GM21526 (cell line): ENCODE results near the gene NDUFB8.

ENCODE experiments used
- ATAC-seq: cut with Tn5 transposase; IDR thresholded peaks from one replicate; pipeline ENCODE4 v1.9.1; 2021; ENCODE audit warnings: moderate library complexity; ENCODE audit not compliant: unreplicated experiment, low FRiP score

NDUFB8 gene

GRCh38 chr10:100544950-100545349 is 15.3 kb upstream of the NDUFB8 start:
- no peak for ATAC-seq

DNA sequence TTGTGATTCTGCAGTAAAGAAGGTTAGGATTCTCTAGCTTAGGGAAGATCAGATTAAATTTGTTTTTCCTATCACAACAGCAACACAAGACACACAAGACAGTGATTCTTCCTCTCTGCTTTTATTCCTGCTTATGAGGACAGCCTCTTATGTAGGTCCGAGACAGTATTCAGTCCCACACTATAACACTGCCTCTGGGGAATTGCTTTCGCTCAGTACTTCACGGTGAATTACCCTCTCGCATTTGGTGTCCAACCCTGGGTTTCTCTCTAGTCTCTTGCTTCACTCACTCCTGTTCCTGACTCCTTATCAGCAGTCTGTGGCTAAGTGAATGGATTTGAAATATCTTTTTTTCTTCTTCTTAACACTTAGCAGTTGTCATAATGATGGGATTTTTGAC is 7.8 kb upstream of the NDUFB8 start:
- no peak for ATAC-seq

DNA sequence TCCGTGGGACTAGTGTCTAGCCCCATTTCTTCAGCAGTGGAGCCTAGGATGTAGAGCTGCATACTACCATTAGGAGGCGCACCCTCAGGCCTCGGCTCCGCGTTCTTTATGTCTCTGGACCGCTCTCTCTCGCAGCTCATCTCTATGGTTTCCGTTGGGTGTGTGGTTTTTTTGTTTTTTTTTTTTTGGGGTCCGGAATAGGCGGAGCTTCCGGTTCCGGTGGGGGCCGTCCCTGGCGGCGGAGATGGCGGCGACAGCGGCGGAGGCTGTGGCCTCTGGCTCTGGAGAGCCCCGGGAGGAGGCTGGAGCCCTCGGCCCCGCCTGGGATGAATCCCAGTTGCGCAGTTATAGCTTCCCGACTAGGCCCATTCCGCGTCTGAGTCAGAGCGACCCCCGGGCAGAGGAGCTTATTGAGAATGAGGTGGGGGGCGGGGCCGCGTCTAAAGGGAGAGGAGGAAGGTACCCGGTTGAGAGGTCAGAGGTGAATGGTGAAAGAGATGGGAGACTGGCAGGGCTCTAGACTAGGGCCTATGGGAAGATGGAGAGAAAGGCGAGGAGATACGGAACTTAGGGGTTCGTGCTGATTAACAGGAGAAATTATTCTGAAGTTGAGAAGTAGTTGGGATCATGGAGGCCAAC is 6.2 kb upstream of the NDUFB8 start, which contains the start of gene HIF1AN:
Gene HIF1AN (plus strand): TSS at position 229 of the 639 bp plus-strand sequence. CDS start 16 bp downstream, at position 245.
- ATAC-seq = peak; percentile 93

- peak; percentile 6 for ATAC-seq
Measured at GRCh38 chr10:100535338-100535714, 5.7 kb upstream of the NDUFB8 start.

GRCh38 chr10:100534726-100535125 is 5.1 kb upstream of the NDUFB8 start:
- no peak for ATAC-seq

DNA sequence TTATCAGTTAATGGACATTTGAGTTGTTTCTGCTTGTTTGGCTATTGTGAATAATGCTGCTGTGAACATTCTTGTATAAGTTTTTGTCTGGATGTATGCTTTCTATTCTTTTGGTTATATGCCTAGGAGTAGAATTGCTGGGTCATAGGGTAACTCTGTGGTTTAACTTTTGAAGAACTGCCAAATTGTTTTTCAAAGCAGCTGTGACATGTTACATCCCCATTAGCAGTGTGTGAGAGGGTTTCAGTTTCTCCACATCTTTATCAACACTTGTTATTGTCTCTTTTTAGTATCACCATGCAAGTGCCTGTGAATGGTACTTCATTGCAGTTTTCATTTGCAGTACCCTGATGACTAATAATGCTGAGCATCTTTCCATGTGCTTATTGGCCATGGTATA is 2.1 kb upstream of the NDUFB8 start:
- ATAC-seq = no peak

DNA sequence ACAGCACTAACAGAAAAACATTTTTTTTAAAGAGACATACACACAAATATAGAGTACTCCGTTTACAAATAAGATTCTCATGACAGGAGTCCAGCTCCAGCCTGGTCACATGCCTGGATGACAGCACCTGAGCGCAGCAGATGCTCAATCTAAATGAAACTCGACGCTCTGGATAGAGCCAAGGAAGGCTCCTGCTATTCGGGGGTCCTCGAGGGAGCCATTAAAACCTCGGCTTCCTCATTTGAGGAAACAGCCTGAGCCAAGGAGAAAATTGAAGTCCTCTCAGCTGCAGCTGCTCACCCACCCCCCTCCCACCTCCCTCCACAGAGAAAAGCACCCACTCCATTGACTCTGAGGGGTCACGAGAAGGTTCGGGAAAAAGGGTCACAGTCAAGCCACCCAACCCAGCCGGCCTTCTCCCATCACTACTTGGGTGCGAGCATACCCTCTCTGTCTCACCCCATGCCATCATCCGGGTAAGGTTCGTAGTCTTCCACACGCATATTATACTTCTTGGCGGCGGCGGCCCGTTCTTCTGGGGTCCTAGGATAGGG is 673 bp downstream of the NDUFB8 start:
- peak; percentile 21 for ATAC-seq

GRCh38 chr10:100528123-100528886 is 1.4 kb downstream of the NDUFB8 start:
- ATAC-seq = no peak

GRCh38 chr10:100524638-100525037 is 5.0 kb downstream of the NDUFB8 start:
- ATAC-seq = no peak

GRCh38 chr10:100524206-100524605 is 5.5 kb downstream of the NDUFB8 start:
- ATAC-seq = no peak

DNA sequence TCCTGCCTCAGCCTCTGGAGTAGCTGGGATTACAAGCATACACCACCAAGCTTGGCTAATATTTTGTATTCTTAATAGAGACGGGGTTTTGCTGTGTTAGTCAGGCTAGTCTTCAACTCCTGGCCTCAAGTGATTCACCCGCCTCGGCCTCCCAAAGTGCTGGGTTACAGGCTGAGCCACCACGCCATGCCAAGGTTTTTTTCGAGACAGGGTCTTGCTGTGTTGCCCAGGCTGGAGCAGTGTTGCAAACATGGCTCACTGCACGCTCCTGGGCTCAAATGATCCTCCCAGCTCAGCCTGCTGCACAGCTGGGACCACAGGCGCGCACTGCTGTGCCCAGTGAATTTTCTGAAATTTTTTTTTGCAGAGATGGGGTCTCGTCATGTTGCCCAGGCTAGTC is 6.7 kb downstream of the NDUFB8 start:
- ATAC-seq = no peak

DNA sequence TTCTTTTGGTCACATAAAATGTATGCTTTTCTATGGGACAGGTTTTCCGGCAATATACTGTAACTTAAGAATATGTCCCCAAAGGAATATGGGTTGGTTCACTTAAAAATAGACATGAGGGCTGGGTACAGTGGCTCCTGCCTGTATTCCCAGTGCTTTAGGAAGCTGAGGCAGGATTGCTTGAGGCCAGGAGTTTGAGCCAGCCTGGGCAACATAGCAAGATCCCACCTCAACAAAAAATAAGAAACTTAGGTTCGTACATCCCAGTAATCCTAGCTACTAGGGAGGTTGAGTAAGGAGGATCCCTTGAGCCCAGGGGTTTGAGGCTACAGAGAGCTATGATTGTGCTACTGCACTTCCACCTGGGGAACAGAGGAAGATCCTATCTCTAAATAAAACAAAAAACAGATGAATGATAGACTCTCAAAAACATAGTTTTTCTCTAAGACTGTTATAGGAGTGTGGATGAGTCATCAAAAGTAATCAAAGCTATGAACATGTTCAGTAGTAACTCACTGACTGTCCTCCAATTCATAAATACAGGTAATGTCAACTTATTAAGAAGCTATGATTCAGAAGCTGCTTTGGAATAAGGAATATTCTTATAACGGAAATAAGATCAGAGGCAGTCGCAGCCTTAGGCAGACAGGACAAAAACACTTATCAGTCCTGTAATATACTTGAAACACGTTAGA is 7.4 kb downstream of the NDUFB8 start:
- ATAC-seq = no peak

- no peak for ATAC-seq
Measured at GRCh38 chr10:100520811-100521210, 8.9 kb downstream of the NDUFB8 start.

DNA sequence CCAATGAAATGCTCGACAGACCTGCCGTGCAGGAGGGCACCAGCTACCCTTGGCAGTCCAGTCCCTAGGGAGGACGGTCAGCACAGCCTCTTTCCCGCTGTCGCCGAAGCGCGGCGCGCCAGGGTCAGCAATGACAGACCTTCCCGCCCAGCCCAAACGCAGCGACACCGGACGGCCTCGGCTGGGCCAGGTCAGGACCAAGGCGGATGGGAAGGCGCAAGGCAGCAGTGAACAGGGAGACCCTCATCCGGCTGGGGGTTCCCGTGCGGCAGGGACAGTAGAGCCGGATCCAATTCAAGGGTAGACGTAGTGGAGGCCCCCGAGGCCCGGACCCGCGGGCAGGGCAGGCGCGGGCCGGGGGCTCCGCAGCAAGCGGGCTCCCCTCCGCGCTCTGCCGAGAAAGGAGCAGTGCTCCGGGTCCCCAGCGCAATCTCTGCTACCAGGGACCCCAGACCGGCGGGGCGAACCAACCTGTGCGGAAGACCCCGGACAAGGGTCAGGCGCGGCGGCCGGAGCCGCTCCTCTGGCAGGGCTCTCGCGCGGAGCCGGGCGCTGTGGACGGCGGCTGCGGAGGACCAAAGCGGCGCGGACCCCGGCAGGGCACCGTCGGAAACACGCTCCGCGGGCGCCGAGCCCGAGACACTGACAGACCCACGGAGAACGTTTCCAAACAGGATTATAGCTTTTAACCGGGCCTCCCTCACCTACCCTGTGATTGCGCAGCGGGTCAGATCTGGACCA is 10.2 kb downstream of the NDUFB8 start, which contains the start of gene SEC31B:
Gene SEC31B (minus strand): TSS at position 551 of the 741 bp plus-strand sequence. CDS start 2,909 bp downstream, outside the sequence.
- no peak for ATAC-seq

DNA sequence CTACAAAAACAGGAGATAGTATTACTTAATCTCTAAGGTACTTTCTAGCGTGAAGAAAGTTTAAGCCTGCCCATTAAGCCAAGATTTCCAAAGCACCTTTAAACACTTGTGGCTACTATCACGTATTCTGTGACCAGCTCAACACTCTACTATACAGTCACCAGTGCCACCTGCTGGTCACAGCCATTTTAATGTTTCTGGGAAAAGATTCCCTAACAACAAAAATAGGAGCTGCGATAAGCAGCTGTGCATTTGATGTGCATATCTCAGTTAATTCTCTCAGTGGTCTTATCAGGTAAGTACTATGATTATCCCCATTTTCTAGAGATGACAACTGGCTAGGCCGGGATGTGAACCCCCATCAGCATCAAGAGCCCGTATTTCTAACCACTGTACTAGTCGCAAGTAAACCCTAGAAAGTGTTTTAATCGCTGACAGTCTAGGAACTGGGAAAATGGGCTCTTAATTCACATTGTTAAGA is 10.9 kb downstream of the NDUFB8 start:
- ATAC-seq = no peak

DNA sequence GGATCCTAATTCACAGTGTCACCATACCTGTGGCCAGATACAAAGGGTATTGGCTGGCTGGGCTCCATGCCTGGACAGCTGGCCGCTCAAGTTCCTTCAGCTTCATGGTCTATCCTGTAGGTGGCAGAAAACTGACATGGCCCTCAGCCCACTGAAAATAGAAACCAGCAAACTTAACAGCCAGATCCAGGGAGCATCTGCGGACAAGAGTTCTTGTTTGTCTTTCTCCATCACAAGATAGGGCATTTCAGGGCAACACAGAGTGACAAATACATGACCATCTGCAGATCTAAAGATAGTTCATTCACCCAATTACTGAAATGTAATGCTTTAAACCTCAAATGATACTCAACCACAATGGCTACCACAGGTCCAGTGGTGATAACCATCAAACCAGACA is 12.8 kb downstream of the NDUFB8 start:
- ATAC-seq = no peak

DNA sequence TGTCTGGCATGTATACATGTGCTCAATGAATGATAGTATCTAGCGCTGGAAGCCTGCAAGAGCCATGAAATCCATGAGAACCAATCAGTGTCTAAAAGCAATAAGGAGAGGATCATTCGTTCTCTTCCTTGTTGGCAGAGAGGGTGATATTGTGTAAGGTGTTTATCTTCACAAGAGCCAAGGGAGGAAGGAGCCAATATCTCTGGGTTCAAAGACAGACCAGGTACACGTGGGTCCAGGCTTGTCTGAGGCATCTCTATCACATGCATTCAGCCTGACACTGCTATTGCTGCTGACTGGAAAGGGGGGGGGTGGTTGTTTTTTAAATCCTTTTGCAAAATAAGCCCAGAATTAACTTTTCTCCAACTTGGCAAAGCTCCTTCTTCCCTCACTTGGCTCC is 14.1 kb downstream of the NDUFB8 start:
- no peak for ATAC-seq

DNA sequence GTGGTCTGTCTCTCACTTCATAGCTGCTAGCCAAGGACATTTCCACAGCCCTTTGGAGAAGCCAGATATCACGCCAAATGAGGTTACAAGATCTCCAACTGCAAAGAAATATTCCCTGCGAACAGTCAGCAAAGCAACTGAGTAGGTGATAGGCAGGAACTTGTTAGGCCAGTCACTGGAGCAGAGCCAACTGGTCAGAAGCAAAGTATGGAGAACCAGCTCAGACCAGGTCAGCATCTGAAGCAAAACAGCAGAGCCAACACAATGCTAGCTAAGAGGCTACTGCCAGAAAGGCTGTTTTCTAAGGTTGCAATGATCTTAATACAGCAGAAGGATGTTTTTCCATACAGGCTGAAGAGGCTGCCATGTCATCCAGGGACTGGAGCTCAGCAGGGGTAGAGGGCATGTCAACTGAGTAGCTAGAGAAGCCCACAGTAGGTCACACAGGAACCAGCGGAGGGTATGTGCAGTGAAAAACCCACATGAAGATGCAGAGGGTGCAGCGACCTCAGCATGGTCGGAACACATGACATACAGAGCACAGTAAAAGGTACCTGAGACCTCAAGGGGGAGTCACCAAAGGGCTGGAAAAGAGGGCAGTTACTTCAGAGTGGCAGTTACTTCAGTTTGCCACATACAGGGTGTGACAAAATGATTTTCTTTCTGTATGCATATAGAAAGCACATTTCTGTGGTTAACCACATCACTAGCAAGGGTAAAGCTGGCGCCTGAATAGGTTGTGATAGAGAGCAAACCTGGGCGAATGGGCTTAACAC is 18.9 kb downstream of the NDUFB8 start:
- ATAC-seq = no peak

DNA sequence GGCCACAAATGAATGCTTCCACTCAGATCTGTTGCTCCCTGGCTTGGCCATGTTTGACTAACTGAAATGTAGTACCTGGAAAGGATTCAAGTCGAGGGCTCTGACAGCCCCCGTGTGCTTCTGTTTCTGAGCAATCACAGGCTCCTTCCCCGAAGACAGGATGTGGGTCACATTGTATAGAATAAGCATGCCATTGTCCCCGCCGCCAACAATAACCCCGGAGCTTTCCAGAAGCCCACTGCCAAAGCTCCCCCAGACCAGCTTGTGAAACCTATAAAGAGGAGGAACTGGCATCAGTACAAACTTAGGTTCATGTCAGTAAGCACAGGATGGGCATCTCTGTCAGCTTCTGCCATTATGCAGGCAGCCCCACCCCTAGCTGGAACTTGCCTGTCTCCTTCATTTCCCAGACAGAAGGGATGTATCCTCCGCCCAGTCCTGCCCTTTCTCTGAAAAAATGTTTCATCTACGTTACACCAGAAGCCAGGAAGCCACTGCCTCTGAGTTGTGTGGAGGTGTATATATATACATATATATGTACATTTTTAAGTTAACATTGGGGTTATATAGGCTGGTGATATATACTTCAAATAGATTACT is 20.3 kb downstream of the NDUFB8 start:
- ATAC-seq = no peak
